Lung microvascular endothelial cell (primary cell): ENCODE measurements around the gene GLB1L3. TPM values are rescaled to one million over a fixed set of nuclear protein-coding genes. Genes with fewer than 3 reads are reported as not detected.
"Not testable (repeated sequence)": the region's sequence is repeated elsewhere in the genome, so short reads cannot be mapped to it uniquely, and the experiment has no call there.

Experiments
- DNase-seq, 2 donors: peaks; one replicate each; pipeline versions ENCODE4 v3.0.0 to v3.0.0-alpha.2; 2010; ENCODE audit warnings: low read depth in 2 of 2
- total RNA-seq: library from RNA; depleted of rRNA; stranded (reverse); fragments of >200 nt; gene quantifications from 2 replicates; pipeline ENCODE4 v1.2.1, GENCODE V29; 2014

Gene GLB1L3
- total RNA-seq, 1 donor from 2014 or later = not detected

DNA sequence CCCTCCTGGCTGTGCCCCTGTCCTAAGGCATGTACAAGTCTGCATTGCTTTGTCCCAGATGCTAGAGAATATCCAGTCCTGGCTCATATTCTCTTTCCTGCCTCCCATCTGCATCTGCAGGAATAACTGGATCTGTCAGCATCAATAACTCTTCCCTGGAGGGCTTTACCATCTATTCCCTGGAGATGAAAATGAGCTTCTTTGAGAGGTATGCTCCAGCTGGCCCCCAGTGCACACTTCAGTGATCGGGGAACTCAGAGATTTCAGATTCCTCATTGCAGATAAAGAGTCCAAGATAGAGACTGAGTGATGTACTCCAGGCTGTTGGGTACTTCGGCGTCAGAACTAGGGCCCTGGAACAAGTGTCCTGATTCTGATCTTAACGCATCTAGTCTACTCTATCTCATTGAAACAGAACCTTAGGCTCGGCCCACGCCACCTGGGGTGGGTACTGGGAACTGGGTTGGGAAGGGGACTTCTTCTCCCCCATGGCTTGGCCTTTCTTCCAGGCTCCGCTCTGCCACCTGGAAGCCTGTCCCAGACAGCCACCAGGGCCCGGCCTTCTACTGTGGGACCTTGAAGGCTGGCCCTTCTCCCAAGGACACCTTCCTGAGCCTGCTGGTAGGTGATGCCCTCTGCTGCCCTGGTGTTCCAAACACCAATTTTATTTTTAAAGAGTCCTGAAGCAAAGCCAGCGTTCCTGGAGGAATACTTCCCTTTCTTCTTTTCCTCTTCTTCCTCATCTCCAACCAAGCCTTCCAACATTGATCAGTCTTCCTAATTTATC, 37.8 kb downstream of the GLB1L3 start:
- no peak for DNase-seq

GRCh38 chr11:134317103-134317502, 40.9 kb downstream of the GLB1L3 start:
- no peak for DNase-seq

DNA sequence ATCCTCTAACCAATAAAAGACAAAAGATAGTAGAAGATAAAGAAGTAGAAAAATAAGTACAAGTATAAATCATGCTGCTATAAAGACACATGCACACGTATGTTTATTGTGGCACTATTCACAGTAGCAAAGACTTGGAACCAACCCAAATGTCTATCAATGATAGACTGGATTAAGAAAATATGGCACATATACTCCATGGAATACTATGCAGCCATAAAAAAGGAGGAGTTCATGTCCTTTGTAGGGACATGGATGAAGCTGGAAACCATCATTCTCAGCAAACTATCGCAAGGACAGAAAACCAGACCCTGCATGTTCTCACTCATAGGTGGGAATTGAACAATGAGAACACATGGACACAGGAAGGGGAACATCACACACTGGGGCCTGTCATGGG, 45.2 kb downstream of the GLB1L3 start:
- DNase-seq = not testable (repeated sequence)

DNA sequence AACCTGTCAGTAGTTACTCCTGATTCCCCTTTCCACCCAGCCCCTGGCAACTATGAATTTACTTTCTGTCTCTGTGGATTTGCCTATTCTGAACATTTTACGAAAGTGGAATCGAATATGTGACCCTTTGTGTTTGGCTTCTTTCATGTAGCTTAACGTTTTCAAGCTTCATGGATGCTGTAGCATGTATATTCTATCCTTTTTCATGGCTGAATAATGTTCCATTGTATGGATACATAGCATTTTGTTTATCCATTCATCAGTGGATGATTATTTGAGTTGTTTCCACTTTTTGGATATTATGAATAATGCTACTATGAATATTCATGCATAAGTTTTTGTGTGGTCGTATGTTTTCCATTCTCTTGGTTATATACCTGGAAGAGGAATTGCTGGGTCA, 46.4 kb downstream of the GLB1L3 start:
- DNase-seq = no peak

DNA sequence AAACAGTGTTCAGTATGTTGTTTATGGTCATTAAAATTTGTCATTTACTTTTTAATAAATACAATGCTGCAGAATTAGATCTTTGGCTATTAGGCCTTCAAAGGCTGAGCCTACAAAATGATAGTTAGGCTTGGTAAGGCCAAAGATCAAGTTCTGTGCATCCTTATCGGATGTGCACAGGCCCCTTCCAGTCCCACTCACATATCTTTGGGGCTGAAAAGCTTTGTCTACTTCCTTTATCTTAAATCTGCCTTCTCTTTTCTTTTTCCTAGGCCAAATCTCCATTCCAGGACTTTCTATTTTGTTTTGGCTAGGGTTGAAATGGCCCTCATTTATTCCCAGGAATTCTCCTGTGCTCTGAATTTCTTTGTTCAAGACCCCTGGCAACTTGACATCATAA, 52.3 kb downstream of the GLB1L3 start:
- no peak for DNase-seq

DNA sequence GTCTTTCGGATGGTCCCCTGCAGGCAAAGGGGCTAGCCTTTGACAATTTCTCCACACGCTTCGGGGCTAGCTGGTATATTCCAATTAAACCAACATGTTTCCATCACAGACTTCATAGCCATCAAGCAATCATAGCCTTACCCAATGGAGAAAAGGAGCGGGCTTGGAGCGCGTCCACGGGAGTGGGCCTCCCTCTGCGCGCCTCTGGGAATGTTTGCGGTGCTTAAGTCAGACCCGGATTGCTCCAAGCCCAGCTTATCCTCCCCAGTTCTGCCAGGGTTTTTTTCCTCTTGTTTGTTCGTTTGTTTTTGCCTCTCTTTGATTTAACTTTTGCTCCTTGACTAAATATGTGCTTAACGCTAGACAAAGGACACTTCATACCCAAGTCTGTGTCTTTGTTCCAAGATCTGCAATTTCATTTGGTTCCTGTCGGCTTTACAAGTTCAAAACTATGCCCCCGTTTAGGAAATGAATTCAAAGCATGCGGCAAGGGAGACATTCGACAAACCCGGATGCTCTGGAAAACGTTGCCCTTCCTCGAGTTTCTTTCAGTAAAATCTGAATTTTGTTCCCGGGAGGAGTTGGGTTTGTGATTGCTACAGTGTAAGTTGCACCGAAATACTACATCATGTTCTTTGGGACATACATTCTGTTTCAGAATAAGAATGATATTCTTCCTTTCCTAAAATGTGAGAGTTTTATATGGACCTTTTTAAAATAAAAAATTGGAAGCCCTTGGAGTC, 54.6 kb downstream of the GLB1L3 start:
- no peak for DNase-seq

DNA sequence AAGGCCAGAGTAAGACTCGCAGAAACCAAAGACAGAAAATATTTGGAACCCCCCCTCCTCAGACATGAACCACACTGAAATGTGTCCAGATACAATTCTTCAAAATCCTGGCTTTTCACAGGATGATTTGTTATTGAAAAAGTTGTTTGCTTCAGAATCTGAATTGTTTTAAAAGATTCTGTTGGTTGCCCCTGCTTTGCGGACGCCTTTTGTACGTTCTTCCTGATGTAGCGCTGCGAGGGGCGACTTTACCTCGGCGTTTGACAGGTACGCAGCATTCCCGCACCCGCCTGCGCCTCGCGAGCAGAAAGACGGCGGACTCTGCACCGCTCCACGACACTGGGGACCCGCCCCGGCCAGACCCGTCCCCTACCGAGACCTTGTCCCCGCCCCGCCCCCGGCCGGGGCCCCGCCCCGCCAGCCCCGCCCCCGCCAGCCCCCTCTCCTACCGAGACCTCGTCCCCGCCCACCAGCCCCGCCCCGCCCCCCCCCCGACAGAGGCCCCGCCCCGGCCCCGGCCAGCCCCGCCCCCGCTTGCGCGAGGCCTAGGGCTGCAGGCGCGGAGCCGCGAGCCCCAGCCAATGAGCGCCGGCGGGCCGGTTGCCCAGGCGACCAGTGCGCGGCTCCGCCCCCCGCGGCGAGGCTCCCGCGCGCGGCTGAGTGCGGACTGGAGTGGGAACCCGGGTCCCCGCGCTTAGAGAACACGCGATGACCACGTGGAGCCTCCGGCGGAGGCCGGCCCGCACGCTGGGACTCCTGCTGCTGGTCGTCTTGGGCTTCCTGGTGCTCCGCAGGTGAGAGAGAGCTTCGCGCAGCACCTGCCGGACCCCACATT, 55.4 kb downstream of the GLB1L3 start, which contains the start of gene GLB1L2:
GLB1L2 (plus strand) TSS at position 635 of the 835 bp plus-strand sequence; CDS start at position 709, 74 bp downstream.
- peak; percentile 27 to 69 for DNase-seq

GRCh38 chr11:134332189-134332631, 56.0 kb downstream of the GLB1L3 start:
- no peak for DNase-seq

- no peak for DNase-seq
These were observed 56.6 kb downstream of the GLB1L3 start for GRCh38 chr11:134332782-134333181.

- no peak for DNase-seq
These were observed 57.1 kb downstream of the GLB1L3 start for GRCh38 chr11:134333312-134333711.

- no peak for DNase-seq
These were observed 57.8 kb downstream of the GLB1L3 start for GRCh38 chr11:134333946-134334345.

GRCh38 chr11:134334796-134335571, 58.8 kb downstream of the GLB1L3 start:
- no peak for DNase-seq

DNA sequence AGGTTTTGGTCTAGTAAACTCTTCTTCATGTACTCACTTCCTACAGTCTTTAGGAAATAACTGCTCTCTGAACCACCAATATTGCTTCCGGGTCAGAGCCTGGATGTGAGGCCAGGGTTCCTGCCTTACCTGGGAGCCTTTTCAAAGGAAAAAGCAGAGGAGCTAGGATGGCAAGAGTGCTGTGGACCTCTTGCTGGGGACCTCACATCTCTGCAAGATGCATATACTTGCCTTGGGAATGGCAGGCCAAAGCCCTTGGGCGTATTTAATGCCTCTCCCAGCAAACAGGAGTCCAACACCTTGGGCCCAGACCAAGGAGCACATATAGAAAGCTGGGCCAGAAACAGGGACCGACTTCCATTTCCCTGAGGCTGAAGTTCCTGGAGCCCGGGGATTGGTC, 60.9 kb downstream of the GLB1L3 start:
- no peak for DNase-seq

DNA sequence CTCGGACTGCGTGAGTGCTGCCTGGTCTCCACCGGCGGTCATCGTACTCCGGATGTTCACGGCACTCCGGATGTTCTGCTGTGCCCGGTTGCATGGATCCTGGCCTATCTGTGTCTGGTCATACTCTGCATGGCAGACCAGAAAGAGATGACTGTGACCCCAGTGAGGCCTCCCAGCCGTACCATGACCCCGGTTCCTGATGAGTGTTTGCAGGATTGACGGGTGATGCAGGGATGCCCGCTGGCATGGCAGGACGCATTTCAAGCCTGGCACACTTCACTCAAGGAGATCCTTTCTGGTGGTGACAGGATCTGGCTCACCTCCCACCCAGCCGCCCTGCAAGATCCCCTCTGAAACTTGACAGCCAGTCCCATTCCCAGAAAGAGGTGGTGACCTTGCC, 61.9 kb downstream of the GLB1L3 start:
- no peak for DNase-seq

DNA sequence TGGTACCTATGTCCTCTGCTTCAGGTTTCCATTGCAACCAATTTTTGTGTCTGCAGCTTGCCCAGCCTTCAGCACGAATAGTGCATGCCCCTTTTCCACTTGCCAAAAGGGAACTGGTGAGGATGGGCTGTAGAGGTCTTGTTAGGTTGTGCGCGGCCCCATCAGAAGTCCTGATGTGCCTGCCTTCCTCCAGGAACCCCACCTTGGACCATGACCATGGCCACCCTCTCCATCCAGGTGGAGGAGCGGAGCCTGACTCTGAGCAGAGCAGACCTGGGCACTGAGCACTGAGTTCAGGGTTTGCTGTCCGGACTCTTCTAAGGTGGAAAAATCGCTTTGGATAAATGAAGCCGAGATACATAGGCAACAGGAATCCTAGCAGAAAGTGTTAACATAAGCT, 62.5 kb downstream of the GLB1L3 start:
- DNase-seq = no peak

- no peak for DNase-seq
These were observed 63.6 kb downstream of the GLB1L3 start for GRCh38 chr11:134339756-134340155.

DNA sequence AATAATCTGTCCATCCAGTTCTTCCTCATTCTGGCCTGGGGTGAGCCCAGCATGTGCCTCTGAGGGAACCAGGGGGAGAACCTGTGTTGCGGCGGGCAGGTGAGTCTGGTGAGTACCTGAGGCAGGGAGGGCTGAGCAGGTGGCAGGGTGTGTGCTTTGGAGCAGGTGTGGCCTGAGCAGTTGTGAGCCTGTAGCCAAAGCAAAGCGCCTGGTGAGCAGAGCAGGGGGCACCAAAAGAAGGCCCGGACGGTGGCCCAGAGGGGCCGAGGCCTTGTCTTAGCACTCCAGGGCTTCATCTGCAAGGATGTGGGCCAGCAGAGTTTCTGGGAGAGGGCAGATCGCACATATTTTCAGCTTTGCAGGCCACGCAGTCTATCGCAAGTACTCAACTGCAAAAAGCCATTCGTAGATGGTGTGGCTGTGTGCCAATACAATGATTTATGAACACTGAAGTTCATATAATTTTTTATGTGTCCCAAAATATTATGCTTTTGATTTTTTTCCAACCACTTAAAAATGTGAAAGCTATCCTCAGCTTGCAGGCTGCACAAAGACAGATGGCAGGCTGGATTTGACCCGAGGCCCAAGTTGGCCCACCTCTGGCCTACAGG, 64.3 kb downstream of the GLB1L3 start:
- DNase-seq = no peak

DNA sequence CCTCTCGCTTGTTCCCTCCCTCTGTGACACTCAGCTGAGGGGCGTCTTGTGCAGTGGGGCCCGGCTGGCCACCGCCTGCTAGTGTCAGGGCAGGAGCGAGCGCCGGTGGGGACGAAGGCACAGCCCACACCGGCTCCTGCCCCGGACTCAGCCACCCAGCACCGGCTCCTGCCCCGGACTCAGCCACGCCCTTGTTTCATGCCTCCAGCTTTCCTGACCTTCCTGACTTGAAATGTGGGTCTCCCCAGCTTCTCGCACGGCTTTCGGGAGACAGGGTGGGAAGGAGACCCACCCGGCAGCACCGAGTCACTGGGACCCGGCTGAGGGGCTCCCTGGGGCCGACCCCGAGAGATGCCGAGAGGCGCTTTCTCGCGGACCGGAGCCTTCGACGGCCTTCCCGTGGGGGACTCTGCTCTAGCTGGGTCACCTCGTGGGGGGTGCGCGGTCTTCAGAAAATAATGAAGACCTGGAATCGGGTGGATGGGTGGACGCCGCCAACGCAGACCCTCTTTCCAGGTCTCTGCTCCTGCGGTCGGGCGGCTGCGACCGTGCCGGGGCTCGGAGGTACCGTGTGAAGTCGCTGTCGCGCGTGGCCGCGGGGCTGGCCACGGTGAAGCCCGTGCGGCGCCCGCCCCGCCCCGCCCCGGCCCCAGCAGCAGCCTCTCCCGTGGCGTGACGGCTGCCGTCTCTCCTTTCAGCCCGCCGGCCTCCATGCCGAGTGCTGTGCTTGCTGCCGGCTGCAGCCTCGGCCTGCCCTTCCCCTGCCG, 65.8 kb downstream of the GLB1L3 start:
- no peak for DNase-seq

DNA sequence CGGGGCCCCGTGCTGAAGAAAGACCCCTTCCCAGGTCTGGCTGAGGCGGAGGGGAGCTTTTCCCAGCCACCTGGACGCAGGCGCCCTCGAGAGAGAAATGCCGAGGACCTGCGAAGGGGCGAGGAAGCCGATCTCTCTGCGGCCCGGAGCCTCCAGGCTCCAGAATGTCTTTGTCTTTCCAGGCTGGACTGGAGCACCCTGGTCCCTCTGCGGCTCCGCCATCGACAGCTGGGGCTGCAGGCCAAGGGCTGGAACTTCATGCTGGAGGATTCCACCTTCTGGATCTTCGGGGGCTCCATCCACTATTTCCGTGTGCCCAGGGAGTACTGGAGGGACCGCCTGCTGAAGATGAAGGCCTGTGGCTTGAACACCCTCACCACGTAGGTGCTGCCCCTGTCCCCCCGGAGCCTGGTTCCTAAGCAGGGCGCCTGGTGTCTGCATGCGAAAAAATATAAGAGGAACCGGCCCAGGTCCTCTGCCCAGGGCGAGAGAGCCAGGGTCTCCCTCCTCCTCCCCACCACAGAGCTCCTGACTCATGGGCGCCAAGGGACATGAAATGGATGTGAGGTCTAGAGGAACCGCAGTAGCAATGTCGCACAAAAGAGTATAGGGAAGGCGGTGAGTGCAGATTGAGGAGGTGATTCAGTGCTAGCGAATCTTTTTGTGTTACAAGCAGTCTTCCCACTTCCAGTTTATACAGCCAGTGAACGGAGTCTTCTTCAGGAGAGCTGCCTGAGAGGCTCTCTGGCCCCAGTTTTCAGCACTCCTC, 66.6 kb downstream of the GLB1L3 start:
- DNase-seq = no peak
